Small intestine (tissue), 7 donors: ENCODE results near the gene PCID2. TPM values are rescaled to one million over a fixed set of nuclear protein-coding genes. Genes with fewer than 3 reads are reported as not detected.

Source experiments
- DNase-seq, 2 donors: peaks; one replicate each; pipeline versions ENCODE4 v3.0.0 to v3.0.0-alpha.2; 2013
- FAIRE-seq: peaks from 2 replicates; lab custom pipeline; 2012; peaks lifted over from hg19 to GRCh38; lab: Jason Lieb, UNC
- H3K27ac ChIP-seq, 3 donors: one replicate each; pipeline ENCODE4 v1.5.1; 2013; ENCODE audit warnings: low read length in 2 of 3, mild to moderate bottlenecking in 2 of 3, control low read depth in 1 of 3, inconsistent platforms in 1 of 3, low read depth in 1 of 3, moderate library complexity in 1 of 3
- H3K27me3 ChIP-seq, 3 donors: one replicate each; pipeline ENCODE4 v1.6.1; 2013; ENCODE audit warnings: low read length in 3 of 3, inconsistent platforms in 1 of 3; ENCODE audit not compliant: control insufficient read depth in 3 of 3, insufficient read depth in 3 of 3
- H3K36me3 ChIP-seq, 3 donors: one replicate each; pipeline ENCODE4 v1.6.1; 2013; ENCODE audit warnings: low read length in 3 of 3, inconsistent platforms in 1 of 3, low read depth in 1 of 3, mild to moderate bottlenecking in 1 of 3, moderate library complexity in 1 of 3; ENCODE audit not compliant: control insufficient read depth in 3 of 3, insufficient read depth in 2 of 3
- H3K4me1 ChIP-seq, 3 donors: one replicate each; pipeline ENCODE4 v1.6.1; 2013; ENCODE audit warnings: low read length in 2 of 3, inconsistent platforms in 1 of 3, low read depth in 1 of 3, mild to moderate bottlenecking in 1 of 3, moderate library complexity in 1 of 3; ENCODE audit not compliant: control insufficient read depth in 3 of 3, insufficient read depth in 2 of 3
- H3K4me3 ChIP-seq, 3 donors: one replicate each; pipeline ENCODE4 v1.5.1; 2013; ENCODE audit warnings: low read length in 3 of 3, control low read depth in 1 of 3, inconsistent platforms in 1 of 3, low read depth in 1 of 3, mild to moderate bottlenecking in 1 of 3, moderate library complexity in 1 of 3
- H3K9me3 ChIP-seq, 2 donors: one replicate each; pipeline ENCODE4 v1.6.1; 2013; ENCODE audit warnings: low read depth in 1 of 2, low read length in 1 of 2; ENCODE audit not compliant: control insufficient read depth in 2 of 2, insufficient read depth in 1 of 2
- WGBS, 3 donors: extraction: QIAGEN DNeasy Blood & Tissue Kit; methylation state at CpG; one replicate each; pipeline ENCODE4 v1.1.7; 2013; 5-methylcytosine and 5-hydroxymethylcytosine counted together
- polyA plus RNA-seq, 4 donors: library from polyadenylated mRNA; stranded (reverse) in 3 of 4; unstranded in 1 of 4; fragments of 200-250 nt in 3 of 4; fragments of 120-200 nt in 1 of 4; gene quantifications; one replicate each; pipeline versions ENCODE4 v1.2.1 to v1.2.3, GENCODE V29; 2013
- donor health status: healthy with polysubstance abuse.
- donor health status: control.
- donor health status: control.
- donor health status: Bipolar disorder and iron deficiency.
- donor health status: healthy.

PCID2 gene
- polyA plus RNA-seq, 4 donors: 21.6 to 51.3 (median 30.0) TPM

DNA sequence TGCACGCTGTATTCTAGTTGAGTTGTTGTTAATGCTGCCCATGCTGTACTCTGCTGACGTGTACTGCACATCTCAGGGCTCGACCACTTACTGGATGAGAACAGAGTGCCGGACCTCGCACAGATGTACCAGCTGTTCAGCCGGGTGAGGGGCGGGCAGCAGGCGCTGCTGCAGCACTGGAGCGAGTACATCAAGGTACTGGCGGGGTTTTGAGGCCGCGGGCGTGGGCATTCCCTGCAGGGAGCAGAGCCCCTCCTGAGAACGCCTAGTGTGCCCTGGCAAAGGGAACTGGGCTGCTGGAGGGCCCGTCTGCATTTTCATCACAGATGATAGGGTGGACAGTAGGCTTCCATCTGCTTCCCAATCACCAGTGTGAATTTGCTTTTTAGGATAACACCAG lies 30.9 kb upstream of the PCID2 start:
- WGBS, 3 donors: 92 to 94% (median 93%) methylated on average over 15 of the region's 15 CpGs
- DNase-seq: no peak
- Histone ChIP-seq H3K36me3 (peaks cover 17 to 57% (median 28%) of the 10 kb centered on the region in 3 donors), H3K4me3 (no peak overlapping the region), H3K27ac (no peak overlapping the region), H3K4me1 (no peaks in the 10 kb centered on the region), H3K27me3 (no peaks in the 10 kb centered on the region), H3K9me3 (no peaks in the 10 kb centered on the region)
- FAIRE-seq: no peak

- Histone ChIP-seq H3K27ac (no peak overlapping the region), H3K27me3 (no peaks in the 10 kb centered on the region), H3K4me3 (no peak overlapping the region), H3K36me3 (peaks cover 14 to 55% (median 23%) of the 10 kb centered on the region in 3 donors), H3K4me1 (no peaks in the 10 kb centered on the region), H3K9me3 (no peaks in the 10 kb centered on the region)
- DNase-seq: no peak
- peak; percentile 61 for FAIRE-seq
- 79 to 90% (median 88%) methylated on average over 4 of the region's 4 CpGs for WGBS, 3 donors
These were observed 30.1 kb upstream of the PCID2 start for GRCh38 chr13:113238536-113238935.

GRCh38 chr13:113233101-113233500 lies 24.6 kb upstream of the PCID2 start:
- Histone ChIP-seq H3K36me3 (peaks cover 13 to 62% (median 19%) of the 10 kb centered on the region in 3 donors), H3K9me3 (no peaks in the 10 kb centered on the region), H3K27ac (no peak overlapping the region), H3K4me1 (no peaks in the 10 kb centered on the region), H3K4me3 (no peak overlapping the region), H3K27me3 (no peaks in the 10 kb centered on the region)
- no peak for DNase-seq
- FAIRE-seq: no peak
- WGBS, 3 donors: 97 to 99% (median 98%) methylated on average over 11 of the region's 11 CpGs

DNA sequence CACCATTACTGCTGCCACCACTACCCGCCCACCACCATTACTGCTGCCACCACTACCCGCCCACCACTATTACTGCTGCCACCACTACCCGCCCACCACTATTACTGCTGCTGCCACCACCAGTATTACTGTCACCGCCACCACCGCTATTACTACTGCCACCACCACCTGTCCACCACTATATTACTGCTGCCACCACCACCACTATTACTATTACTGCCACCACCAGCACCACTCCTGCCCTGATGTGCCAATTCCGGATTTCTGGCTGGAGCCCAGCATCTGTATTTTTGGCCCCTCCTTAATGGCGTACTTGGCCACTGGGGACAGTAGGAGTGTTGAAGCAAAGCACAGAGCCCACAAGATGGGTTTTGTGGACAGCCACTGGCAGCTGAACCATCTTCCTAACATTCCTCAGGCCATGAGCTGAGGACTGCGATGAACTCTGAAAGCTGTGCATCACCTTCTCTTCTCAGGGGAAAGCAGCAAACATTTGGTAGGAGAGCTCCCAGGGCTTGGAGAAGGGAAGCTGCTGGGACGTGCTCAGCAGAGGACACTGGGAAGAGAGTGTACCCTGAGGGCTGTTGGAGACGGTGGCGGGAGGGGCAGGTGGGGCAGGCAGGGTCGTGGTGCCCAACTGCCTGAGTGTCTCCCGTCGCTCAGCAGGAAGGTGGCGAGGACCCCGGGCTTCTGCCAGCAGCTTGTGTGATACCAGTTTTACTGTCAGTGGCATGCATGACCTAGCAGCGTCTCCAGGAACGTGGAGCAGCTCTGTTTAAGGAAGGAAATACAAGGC lies 23.9 kb upstream of the PCID2 start:
- H3K4me1 ChIP-seq: no peaks in the 10 kb centered on the region
- H3K27me3 ChIP-seq: no peaks in the 10 kb centered on the region
- H3K36me3 ChIP-seq: peaks cover 9 to 66% (median 19%) of the 10 kb centered on the region in 3 donors
- H3K4me3 ChIP-seq: no peak overlapping the region
- H3K27ac ChIP-seq: no peak overlapping the region
- FAIRE-seq (no peak), DNase-seq (no peak)
- 89 to 95% (median 93%) methylated on average over 16 to 17 of the region's 18 CpGs for WGBS, 3 donors
- no peaks in the 10 kb centered on the region for H3K9me3 ChIP-seq

DNA sequence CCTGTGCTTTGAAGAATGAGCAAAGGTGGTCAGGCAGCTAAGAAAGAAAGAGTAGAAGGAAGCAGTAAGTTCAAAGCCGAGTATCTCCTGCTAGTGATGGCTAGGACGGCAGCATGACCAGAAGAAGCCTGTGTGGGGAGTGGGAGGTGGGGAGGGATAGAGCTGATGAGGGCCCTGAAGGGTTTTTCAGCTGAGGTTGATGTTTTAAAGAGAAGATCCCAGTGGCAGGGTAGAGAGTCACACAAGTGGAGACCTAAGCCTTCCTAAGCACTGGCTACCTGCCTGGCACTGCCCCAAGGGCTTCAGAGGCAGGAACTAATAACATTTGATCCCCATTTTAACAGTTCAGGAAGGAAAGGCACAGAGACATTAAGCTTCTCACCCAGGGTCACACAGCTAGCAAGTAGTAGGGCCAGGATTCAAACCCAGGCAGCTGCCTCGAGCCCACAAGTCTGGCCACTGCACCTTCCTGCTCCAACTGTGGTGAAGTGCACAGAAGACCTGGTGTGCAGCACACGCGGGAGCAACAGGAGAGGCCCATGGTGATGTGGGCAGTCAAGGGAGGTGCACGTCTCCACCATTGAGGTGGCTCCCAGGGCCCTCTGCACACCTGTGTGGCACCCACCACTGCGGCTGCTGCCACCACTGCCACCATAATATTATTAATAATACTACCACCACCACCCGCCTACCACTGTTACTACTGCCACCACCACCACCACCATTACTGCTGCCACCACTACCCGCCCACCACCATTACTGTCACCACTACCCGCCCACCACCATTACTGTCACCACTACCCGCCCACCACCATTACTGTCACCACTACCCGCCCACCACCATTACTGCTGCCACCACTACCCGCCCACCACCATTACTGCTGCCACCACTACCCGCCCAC lies 23.1 kb upstream of the PCID2 start:
- Histone ChIP-seq H3K4me3 (no peak overlapping the region), H3K9me3 (no peaks in the 10 kb centered on the region), H3K4me1 (no peaks in the 10 kb centered on the region), H3K27me3 (no peaks in the 10 kb centered on the region), H3K27ac (no peak overlapping the region), H3K36me3 (peaks cover 9 to 70% (median 14%) of the 10 kb centered on the region in 3 donors)
- WGBS, 3 donors: 75 to 81% (median 80%) methylated on average over 10 to 13 of the region's 14 CpGs
- no peak for FAIRE-seq
- DNase-seq: no peak

- no peak for FAIRE-seq
- Histone ChIP-seq H3K36me3 (peaks cover 14 to 71% (median 14%) of the 10 kb centered on the region in 3 donors), H3K4me1 (peaks cover 0 to 3% (median 0%) of the 10 kb centered on the region in 3 donors), H3K27ac (no peak overlapping the region), H3K27me3 (no peaks in the 10 kb centered on the region), H3K9me3 (no peaks in the 10 kb centered on the region), H3K4me3 (no peak overlapping the region)
- DNase-seq: no peak
- 91 to 96% (median 95%) methylated on average over 20 of the region's 20 CpGs for WGBS, 3 donors
These were observed 21.3 kb upstream of the PCID2 start for GRCh38 chr13:113229791-113230190.

GRCh38 chr13:113229161-113229560 lies 20.7 kb upstream of the PCID2 start:
- Histone ChIP-seq H3K27ac (no peak overlapping the region), H3K9me3 (no peaks in the 10 kb centered on the region), H3K27me3 (no peaks in the 10 kb centered on the region), H3K4me1 (peaks cover 0 to 9% (median 0%) of the 10 kb centered on the region in 3 donors), H3K36me3 (peaks cover 10 to 72% (median 14%) of the 10 kb centered on the region in 3 donors), H3K4me3 (no peak overlapping the region)
- 84 to 99% (median 95%) methylated on average over 5 of the region's 5 CpGs for WGBS, 3 donors
- DNase-seq (no peak), FAIRE-seq (no peak)

DNA sequence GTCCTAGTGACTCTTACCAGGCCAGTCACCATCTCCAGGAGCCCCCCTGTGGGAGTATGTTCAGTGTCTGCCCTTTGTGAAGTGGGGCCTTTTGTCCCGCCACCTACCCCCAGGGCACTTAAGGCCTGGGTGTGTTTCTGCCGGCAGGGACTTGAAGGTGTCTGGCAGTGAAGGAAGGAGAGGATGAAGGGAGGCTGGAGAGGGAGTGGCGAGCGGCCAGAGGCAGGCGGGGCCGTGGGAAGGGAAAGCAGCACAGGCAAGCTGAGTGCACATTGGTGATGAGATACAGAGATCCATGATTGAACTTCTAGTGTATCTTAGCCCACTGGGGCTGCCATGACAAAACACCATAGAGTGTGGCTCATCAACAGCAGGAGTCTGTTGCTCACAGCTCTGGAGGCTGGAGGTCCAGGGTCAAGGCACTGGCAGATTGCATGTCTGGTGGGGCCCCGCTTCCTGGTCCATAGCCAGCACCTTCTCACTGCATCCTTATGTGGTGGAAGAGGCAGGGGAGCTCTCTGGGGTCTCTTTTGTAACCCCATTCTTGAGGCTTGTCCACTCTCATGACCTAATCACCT lies 18.5 kb upstream of the PCID2 start:
- Histone ChIP-seq H3K36me3 (peaks cover 6 to 77% (median 12%) of the 10 kb centered on the region in 3 donors), H3K27me3 (no peaks in the 10 kb centered on the region), H3K27ac (no peak overlapping the region), H3K4me1 (peaks cover 0 to 12% (median 0%) of the 10 kb centered on the region in 3 donors), H3K4me3 (no peak overlapping the region), H3K9me3 (no peaks in the 10 kb centered on the region)
- FAIRE-seq: no peak
- DNase-seq: no peak
- 86 to 94% (median 89%) methylated on average over 7 of the region's 7 CpGs for WGBS, 3 donors
